Activated naive CD4-positive, alpha-beta T cell treated with anti-CD3 and anti-CD28 coated beads, Interleukin-2, amount 50 U/mL, for 24 hours (primary cell): ENCODE results near the gene TMEFF1.

Source experiments
- H3K27ac Mint-ChIP-seq: one replicate; pipeline ENCODE4 v1.8.0; 2021; ENCODE audit warnings: mild to moderate bottlenecking, mixed read lengths
- H3K27me3 Mint-ChIP-seq: one replicate; pipeline ENCODE4 v1.8.0; 2021; ENCODE audit warnings: mixed read lengths
- H3K36me3 Mint-ChIP-seq: one replicate; pipeline ENCODE4 v1.8.0; 2021; ENCODE audit warnings: mixed read lengths
- H3K4me1 Mint-ChIP-seq: one replicate; pipeline ENCODE4 v1.8.0; 2021; ENCODE audit warnings: mixed read lengths
- H3K4me3 Mint-ChIP-seq: one replicate; pipeline ENCODE4 v1.8.0; 2021; ENCODE audit warnings: mild to moderate bottlenecking, mixed read lengths
- H3K9me3 Mint-ChIP-seq: one replicate; pipeline ENCODE4 v1.8.0; 2021; ENCODE audit warnings: mixed read lengths

TMEFF1 gene

GRCh38 chr9:100591639-100592412 is 118.9 kb downstream of the TMEFF1 start:
- no peaks in the 10 kb centered on the region for H3K36me3 Mint-ChIP-seq
- no peaks in the 10 kb centered on the region for H3K9me3 Mint-ChIP-seq
- H3K27ac Mint-ChIP-seq: no peak overlapping the region
- no peaks in the 10 kb centered on the region for H3K27me3 Mint-ChIP-seq
- H3K4me1 Mint-ChIP-seq: peaks cover 9% of the 10 kb centered on the region
- H3K4me3 Mint-ChIP-seq: no peak overlapping the region

DNA sequence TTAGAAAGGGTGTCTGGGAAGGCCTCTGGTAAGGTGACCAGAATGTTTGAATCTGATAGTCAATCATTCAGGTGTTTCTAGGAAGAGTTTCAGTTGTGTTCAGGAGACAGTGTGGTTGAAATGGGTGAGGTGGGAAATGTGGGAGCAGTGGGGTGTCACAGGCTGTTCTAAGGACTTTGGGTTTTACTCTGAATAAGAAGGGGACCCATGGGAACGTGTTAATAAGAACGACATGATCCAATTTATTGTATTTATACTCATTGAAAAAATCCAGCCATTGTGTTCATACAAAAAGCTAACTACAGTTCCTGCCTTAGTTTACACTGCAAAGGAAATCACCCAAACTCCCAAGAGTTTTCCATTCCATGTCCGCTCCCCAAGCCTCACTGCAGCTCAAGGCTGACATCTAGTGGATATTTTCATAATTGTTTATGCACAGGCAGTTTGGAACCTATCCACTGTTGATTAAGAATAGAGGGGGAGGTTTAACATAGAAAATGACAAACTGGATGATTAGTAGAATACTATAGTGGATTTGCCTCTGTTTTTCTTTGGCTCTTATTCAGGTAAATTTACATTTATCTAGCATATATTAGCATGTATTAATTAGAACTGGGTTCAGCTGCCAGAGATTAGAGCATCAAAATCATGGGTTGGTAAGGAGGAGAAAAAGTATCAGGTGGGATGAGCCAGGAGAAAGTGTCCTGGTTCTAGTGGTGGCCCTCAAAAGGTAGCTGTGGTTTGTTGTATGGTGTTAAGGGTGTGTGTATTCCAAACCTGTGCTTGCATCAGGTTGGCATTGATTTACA is 122.6 kb downstream of the TMEFF1 start:
- Mint-ChIP-seq H3K36me3 (no peaks in the 10 kb centered on the region), H3K9me3 (no peaks in the 10 kb centered on the region), H3K4me1 (peaks cover 30% of the 10 kb centered on the region), H3K4me3 (no peak overlapping the region), H3K27me3 (no peaks in the 10 kb centered on the region), H3K27ac (peak overlapping the region; percentile 2)

- Mint-ChIP-seq H3K4me3 (no peak overlapping the region), H3K9me3 (no peaks in the 10 kb centered on the region), H3K27ac (no peak overlapping the region), H3K4me1 (peaks cover 34% of the 10 kb centered on the region), H3K27me3 (no peaks in the 10 kb centered on the region), H3K36me3 (no peaks in the 10 kb centered on the region)
Observed at GRCh38 chr9:100597236-100597635, 124.3 kb downstream of the TMEFF1 start.

GRCh38 chr9:100598641-100599145 is 125.7 kb downstream of the TMEFF1 start:
- H3K4me3 Mint-ChIP-seq: peak overlapping the region; percentile 84
- no peaks in the 10 kb centered on the region for H3K27me3 Mint-ChIP-seq
- H3K27ac Mint-ChIP-seq: peak overlapping the region; percentile 33
- peaks cover 34% of the 10 kb centered on the region for H3K4me1 Mint-ChIP-seq
- H3K36me3 Mint-ChIP-seq: no peaks in the 10 kb centered on the region
- no peaks in the 10 kb centered on the region for H3K9me3 Mint-ChIP-seq

- Mint-ChIP-seq H3K4me1 (peaks cover 34% of the 10 kb centered on the region), H3K9me3 (no peaks in the 10 kb centered on the region), H3K27me3 (no peaks in the 10 kb centered on the region), H3K36me3 (no peaks in the 10 kb centered on the region), H3K4me3 (no peak overlapping the region), H3K27ac (no peak overlapping the region)
Observed at GRCh38 chr9:100600521-100601079, 127.7 kb downstream of the TMEFF1 start.

DNA sequence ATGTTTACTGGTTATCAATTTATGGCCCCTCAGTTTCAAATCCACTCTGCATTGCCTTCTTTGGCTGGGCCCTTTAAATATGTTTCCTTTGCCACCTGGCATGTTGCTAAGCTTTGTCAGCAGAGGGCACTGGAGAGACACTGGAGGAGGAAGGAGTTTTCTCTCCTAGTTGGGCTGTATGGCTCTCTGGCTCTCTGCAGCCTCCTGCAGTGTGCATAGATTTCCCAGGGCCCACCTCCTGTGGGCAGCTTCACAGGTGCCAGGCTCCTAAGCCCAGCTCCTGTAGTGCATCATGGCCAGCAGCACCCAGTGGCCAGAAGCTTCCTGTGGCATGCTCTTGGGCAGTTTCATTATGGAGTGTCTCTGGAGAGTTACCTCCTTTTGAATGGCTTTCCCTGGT is 128.3 kb downstream of the TMEFF1 start:
- H3K27ac Mint-ChIP-seq: no peak overlapping the region
- no peaks in the 10 kb centered on the region for H3K36me3 Mint-ChIP-seq
- no peak overlapping the region for H3K4me3 Mint-ChIP-seq
- peaks cover 29% of the 10 kb centered on the region for H3K4me1 Mint-ChIP-seq
- no peaks in the 10 kb centered on the region for H3K9me3 Mint-ChIP-seq
- no peaks in the 10 kb centered on the region for H3K27me3 Mint-ChIP-seq

GRCh38 chr9:100602342-100602801 is 129.4 kb downstream of the TMEFF1 start:
- no peaks in the 10 kb centered on the region for H3K9me3 Mint-ChIP-seq
- H3K27me3 Mint-ChIP-seq: no peaks in the 10 kb centered on the region
- H3K4me3 Mint-ChIP-seq: no peak overlapping the region
- no peak overlapping the region for H3K27ac Mint-ChIP-seq
- H3K4me1 Mint-ChIP-seq: peaks cover 24% of the 10 kb centered on the region
- no peaks in the 10 kb centered on the region for H3K36me3 Mint-ChIP-seq

- Mint-ChIP-seq H3K27me3 (no peaks in the 10 kb centered on the region), H3K27ac (no peak overlapping the region), H3K9me3 (no peaks in the 10 kb centered on the region), H3K4me1 (peaks cover 3% of the 10 kb centered on the region), H3K4me3 (no peak overlapping the region), H3K36me3 (no peaks in the 10 kb centered on the region)
Observed at GRCh38 chr9:100605405-100605804, 132.5 kb downstream of the TMEFF1 start.

DNA sequence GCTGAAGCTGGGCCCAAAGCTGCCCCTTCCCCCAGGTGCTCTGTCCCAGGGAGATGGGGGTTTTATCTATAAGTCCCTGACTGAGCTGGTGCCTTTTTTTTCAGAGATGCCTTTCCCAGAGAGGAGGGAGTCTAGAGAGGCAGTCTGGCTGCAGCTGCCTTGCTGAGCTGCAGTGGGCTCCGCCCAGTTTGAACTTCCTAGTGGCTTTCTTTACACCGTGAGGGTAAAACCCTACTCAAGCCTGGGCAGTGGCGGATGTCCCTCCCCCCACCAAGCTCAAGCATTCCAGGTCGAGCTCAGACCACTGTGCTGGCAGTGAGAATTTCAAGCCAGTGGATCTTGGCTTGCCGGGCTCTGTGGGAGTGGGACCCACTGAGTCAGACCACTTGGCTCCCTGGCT is 146.2 kb downstream of the TMEFF1 start:
- no peaks in the 10 kb centered on the region for H3K4me1 Mint-ChIP-seq
- peaks cover 7% of the 10 kb centered on the region for H3K9me3 Mint-ChIP-seq
- H3K36me3 Mint-ChIP-seq: peaks cover 6% of the 10 kb centered on the region
- no peak overlapping the region for H3K4me3 Mint-ChIP-seq
- H3K27me3 Mint-ChIP-seq: peaks cover 8% of the 10 kb centered on the region
- no peak overlapping the region for H3K27ac Mint-ChIP-seq

GRCh38 chr9:100619665-100620064 is 146.7 kb downstream of the TMEFF1 start:
- no peak overlapping the region for H3K27ac Mint-ChIP-seq
- H3K4me3 Mint-ChIP-seq: no peak overlapping the region
- no peaks in the 10 kb centered on the region for H3K4me1 Mint-ChIP-seq
- peaks cover 6% of the 10 kb centered on the region for H3K36me3 Mint-ChIP-seq
- peaks cover 7% of the 10 kb centered on the region for H3K9me3 Mint-ChIP-seq
- H3K27me3 Mint-ChIP-seq: peaks cover 8% of the 10 kb centered on the region

DNA sequence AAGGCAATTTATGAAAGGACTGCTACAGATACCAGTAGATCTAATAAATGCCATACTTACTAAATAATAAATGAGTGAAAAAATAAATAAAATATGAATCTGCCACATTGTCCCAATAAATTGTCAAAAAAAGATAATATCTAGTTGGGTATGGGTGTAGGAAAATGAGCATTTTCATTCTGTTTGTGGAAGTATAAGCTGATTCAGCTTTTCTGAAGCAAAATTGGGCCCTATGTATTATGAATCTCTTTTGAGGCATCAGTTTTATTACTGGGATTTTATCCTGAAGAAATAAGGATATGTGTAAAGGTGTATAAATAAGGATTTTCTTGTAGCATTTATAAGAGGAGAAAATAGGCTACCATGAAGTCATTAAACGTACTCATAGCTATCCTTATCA is 151.0 kb downstream of the TMEFF1 start:
- peaks cover 8% of the 10 kb centered on the region for H3K9me3 Mint-ChIP-seq
- H3K27ac Mint-ChIP-seq: no peak overlapping the region
- H3K4me1 Mint-ChIP-seq: no peaks in the 10 kb centered on the region
- no peaks in the 10 kb centered on the region for H3K27me3 Mint-ChIP-seq
- peaks cover 3% of the 10 kb centered on the region for H3K36me3 Mint-ChIP-seq
- no peak overlapping the region for H3K4me3 Mint-ChIP-seq

DNA sequence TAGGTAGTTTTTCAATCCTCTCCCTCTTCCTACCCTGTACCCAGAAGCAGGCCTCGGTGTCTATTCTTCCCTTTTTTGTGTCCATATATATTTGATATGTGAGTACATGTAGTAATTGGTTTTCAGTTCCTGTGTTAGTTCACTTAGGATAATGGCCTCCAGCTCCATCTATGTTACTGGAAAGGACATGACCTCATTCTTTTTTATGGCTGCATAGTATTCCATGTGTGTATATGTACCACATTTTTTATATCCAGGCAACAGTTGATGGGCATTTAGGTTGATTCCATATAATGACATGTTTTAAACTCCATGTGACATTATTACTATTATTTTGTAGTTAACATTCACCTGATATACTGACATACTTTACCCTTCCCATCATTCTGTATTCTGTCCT is 154.0 kb downstream of the TMEFF1 start:
- Mint-ChIP-seq H3K36me3 (peaks cover 3% of the 10 kb centered on the region), H3K27ac (no peak overlapping the region), H3K4me3 (no peak overlapping the region)

More for the DNA sequence above, 154.0 kb downstream of the TMEFF1 start:
- Mint-ChIP-seq H3K9me3 (peaks cover 8% of the 10 kb centered on the region), H3K4me1 (no peaks in the 10 kb centered on the region), H3K27me3 (peaks cover 8% of the 10 kb centered on the region)
